ENCODE measurements around the gene WDR38.

DNA sequence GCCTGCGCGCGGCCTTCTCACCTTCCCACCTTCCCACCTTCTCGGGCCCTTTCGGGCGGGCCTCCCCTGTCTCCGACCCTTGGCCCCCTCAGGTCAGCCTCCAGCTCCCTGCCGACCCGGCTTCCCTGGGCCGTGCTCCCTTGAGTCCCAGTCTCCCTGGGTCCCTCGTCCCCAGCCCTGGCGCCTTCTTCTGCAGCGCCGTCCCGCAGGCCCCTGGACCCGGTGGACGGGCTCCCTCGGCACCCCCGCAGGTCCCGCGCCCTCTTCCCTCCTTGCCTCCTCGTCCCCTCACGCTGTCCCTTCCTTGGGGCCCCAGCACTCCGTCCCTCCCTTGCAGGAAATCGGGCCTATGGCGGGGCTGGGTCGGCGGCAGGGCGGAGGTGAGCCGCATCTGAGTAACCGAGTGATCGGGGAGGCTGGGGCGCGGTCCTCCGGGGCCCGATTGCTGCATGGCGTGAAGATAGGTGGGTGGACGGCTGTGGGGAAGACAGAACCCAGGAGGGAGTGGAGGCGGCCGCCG lies 16.3 kb downstream of the WDR38 start:
- TF ChIP-seq, protein P1, sequence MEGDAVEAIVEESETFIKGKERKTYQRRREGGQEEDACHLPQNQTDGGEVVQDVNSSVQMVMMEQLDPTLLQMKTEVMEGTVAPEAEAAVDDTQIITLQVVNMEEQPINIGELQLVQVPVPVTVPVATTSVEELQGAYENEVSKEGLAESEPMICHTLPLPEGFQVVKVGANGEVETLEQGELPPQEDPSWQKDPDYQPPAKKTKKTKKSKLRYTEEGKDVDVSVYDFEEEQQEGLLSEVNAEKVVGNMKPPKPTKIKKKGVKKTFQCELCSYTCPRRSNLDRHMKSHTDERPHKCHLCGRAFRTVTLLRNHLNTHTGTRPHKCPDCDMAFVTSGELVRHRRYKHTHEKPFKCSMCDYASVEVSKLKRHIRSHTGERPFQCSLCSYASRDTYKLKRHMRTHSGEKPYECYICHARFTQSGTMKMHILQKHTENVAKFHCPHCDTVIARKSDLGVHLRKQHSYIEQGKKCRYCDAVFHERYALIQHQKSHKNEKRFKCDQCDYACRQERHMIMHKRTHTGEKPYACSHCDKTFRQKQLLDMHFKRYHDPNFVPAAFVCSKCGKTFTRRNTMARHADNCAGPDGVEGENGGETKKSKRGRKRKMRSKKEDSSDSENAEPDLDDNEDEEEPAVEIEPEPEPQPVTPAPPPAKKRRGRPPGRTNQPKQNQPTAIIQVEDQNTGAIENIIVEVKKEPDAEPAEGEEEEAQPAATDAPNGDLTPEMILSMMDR (IDR thresholded peaks at IDR 0.05), result no peak
- no peak for TF ChIP-seq POLR2A (IDR thresholded peaks at IDR 0.05)
- TF ChIP-seq POLR2AphosphoS5 (IDR thresholded peaks at IDR 0.05), result no peak

Measured in breast epithelium (tissue), 3 donors.